Measurements from ENCODE around the gene SH2D3C. TPM values are rescaled to one million over a fixed set of nuclear protein-coding genes. Genes with fewer than 3 reads are reported as not detected.

Gene SH2D3C
- total and polyA plus RNA-seq, 9 of the 15 experiments (the other 6 are each of a cell fraction or from before 2014, with no cell fraction given) = 0.03 to 1.2 (median 0.22) TPM; not detected in 1

DNA sequence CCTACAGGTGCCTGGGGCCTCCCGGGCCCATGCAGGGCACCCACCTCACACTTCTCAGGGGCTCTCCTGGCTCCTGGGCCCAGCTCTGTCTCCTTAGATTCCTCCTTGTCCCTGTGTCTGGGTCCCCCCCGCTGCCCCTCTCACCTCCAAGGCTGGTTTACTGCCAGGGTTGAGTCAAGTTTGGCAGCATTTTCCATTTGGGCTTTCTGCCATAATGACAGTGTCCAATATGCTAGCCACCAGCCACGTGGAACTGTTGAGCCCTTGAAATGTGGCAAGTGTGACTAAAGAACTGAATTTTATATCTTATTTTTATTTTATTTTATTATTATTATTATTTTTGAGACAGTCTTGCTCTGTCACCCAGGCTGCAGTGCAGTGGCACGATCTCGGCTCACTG is 60.7 kb downstream of the SH2D3C start:
- FAIRE-seq = no peak
- Histone ChIP-seq H3K27me3 (ENCODE audit: control insufficient read depth in 2 of 2, insufficient read depth in 2 of 2, low read length in 2 of 2) (no peaks in the 10 kb centered on the region), H3K36me3 (ENCODE audit: control insufficient read depth, insufficient read depth, low read length) (no peaks in the 10 kb centered on the region), H3K4me2 (ENCODE audit: insufficient read depth, low read length) (no peak overlapping the region), H2AFZ (ENCODE audit: low read depth, low read length) (no peak overlapping the region), H3K9me1 (ENCODE audit: control insufficient read depth, insufficient read depth, low read length) (peaks cover 4% of the 10 kb centered on the region), H3K9ac (ENCODE audit: insufficient read depth in 1 of 2, low read depth in 2 of 2, low read length in 2 of 2) (peak overlapping the region in 1 of 2 experiments; percentile 77; a peak in 2 of 4 replicates), H3K9me3 (replicated peaks; ENCODE audit: control insufficient read depth, insufficient read depth, low read depth, low read length) (no peaks in the 10 kb centered on the region), H3K4me3 (no peak overlapping the region), H3K79me2 (ENCODE audit: control insufficient read depth, insufficient read depth, low read length) (0 out of 3 replicates have a peak, but pooled peaks cover 3% of the 10 kb centered on the region), H3K27ac (ENCODE audit: extremely low read depth, low read depth, low read length) (no peak overlapping the region), H3K4me1 (replicated peaks in 1 of 2; ENCODE audit: control insufficient read depth in 2 of 2, insufficient read depth in 2 of 2, low read length in 2 of 2) (peaks cover 4 to 42% of the 10 kb centered on the region in 2 experiments; a peak in 4 of 5 replicates), H4K20me1 (replicated peaks; ENCODE audit: control insufficient read depth, insufficient read depth, low read length) (peaks cover 3% of the 10 kb centered on the region; the same call in 1 of the 2 replicates)
- no peak for ATAC-seq
- intact Hi-C loops (cut with micrococcal nuclease) (no loop called here), in situ Hi-C loops (cut with MboI) (no loop called here)
- POLR2A ChIA-PET = no interaction called here
- WGBS (ENCODE audit: insufficient coverage, low coverage, missing lambda C conversion rate) = 58% methylated on average over 5 of the region's 5 CpGs
- no peak for DNase-seq (ENCODE audit: extremely low read depth in 1 of 4, low spot score in 3 of 4)
- CTCF ChIA-PET (ENCODE audit: low intra/inter-chr PET ratio) = no interaction called here
- no TSS peak for BruUV-seq (replicated peaks)
- TF ChIP-seq ZNF445 (CRISPR knock-in tag; IDR thresholded peaks at IDR 0.05; ENCODE audit: low read depth) = no peak
- TF ChIP-seq ARNT (IDR thresholded peaks at IDR 0.05) = no peak
- TF ChIP-seq CXXC5 (CRISPR knock-in tag; IDR thresholded peaks at IDR 0.05) = no peak
- TF ChIP-seq, protein P1, sequence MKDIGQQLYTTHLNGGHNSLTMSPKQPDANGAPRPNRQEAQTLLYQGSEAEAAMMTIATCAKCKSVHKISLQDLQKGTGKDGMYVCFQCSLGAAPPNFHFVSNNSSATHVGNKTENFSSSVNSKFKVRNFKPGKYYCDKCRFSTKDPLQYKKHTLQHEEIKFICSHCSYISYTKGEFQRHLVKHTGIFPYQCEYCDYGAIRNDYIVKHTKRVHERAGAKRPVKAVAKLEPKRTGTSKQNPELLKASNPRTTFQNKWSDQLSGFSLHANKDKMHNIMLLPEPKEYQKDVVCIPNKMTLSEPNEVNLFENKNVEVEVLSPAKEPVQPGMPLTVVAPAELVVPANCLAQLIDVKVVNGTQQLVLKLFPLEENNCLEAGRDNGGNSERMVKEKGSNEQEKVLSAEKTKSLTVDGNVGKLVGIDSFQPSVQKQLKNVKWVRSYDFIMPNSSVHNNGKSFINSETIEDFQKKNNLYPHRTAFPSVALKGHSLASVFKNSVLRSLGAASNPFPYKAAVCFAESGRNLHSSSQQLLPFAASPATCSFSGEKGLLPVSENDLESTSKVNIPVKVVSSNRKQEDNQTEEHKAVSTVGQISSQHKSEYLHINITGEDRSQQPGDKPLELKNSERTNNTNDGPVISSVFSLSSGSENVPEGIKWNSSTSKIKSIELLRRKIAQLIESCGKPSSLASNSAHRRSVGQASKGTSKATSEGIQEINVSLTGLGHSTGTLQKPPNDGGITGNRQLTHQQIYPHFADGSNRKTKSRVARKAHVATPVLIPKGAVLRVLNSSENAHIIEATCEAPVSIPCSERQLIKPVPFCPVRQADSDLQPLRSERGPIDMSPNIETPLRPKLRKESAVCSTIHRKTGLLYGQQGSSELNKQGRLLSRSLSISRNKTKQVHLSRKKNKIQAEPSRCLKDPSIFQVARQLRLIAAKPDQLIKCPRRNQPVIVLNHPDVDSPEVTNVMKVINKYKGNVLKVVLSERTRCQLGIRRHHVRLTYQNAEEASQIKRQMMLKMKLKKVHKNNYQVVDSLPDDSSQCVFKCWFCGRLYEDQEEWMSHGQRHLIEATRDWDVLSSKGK (CRISPR knock-in tag; IDR thresholded peaks at IDR 0.05) = no peak
- no peak for TF ChIP-seq ZKSCAN8 (CRISPR knock-in tag; IDR thresholded peaks at IDR 0.05)
- TF ChIP-seq HNRNPK (IDR thresholded peaks at IDR 0.05; ENCODE audit: low read depth, low read length, poor library complexity, severe bottlenecking) = no peak
- TF ChIP-seq, protein P2, sequence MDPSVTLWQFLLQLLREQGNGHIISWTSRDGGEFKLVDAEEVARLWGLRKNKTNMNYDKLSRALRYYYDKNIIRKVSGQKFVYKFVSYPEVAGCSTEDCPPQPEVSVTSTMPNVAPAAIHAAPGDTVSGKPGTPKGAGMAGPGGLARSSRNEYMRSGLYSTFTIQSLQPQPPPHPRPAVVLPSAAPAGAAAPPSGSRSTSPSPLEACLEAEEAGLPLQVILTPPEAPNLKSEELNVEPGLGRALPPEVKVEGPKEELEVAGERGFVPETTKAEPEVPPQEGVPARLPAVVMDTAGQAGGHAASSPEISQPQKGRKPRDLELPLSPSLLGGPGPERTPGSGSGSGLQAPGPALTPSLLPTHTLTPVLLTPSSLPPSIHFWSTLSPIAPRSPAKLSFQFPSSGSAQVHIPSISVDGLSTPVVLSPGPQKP (CRISPR knock-in tag; IDR thresholded peaks at IDR 0.05) = no peak
- TF ChIP-seq BDP1 (IDR thresholded peaks at IDR 0.05; ENCODE audit: insufficient read depth, insufficient read length) = no peak
- TF ChIP-seq ZNF197 (CRISPR knock-in tag; IDR thresholded peaks at IDR 0.05; ENCODE audit: low read depth) = no peak
- TF ChIP-seq RHOXF2B (CRISPR knock-in tag; conservative IDR thresholded peaks at IDR 0.05) = no peak
- TF ChIP-seq KAT7 (CRISPR knock-in tag; IDR thresholded peaks at IDR 0.05; ENCODE audit: borderline replicate concordance) = no peak
- TF ChIP-seq STAT5A (IDR thresholded peaks at IDR 0.05; ENCODE audit: borderline replicate concordance, low read length) = no peak
- TF ChIP-seq POLR3A (IDR thresholded peaks at IDR 0.05; ENCODE audit: borderline replicate concordance, extremely low read depth, insufficient read depth, insufficient read length) = no peak
- TF ChIP-seq BCOR (IDR thresholded peaks at IDR 0.05) = no peak
- TF ChIP-seq, protein P3, sequence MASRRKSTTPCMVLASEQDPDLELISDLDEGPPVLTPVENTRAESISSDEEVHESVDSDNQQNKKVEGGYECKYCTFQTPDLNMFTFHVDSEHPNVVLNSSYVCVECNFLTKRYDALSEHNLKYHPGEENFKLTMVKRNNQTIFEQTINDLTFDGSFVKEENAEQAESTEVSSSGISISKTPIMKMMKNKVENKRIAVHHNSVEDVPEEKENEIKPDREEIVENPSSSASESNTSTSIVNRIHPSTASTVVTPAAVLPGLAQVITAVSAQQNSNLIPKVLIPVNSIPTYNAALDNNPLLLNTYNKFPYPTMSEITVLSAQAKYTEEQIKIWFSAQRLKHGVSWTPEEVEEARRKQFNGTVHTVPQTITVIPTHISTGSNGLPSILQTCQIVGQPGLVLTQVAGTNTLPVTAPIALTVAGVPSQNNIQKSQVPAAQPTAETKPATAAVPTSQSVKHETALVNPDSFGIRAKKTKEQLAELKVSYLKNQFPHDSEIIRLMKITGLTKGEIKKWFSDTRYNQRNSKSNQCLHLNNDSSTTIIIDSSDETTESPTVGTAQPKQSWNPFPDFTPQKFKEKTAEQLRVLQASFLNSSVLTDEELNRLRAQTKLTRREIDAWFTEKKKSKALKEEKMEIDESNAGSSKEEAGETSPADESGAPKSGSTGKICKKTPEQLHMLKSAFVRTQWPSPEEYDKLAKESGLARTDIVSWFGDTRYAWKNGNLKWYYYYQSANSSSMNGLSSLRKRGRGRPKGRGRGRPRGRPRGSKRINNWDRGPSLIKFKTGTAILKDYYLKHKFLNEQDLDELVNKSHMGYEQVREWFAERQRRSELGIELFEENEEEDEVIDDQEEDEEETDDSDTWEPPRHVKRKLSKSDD (conservative IDR thresholded peaks at IDR 0.05; ENCODE audit: low read length) = no peak
- no peak for TF ChIP-seq SREBF2 (CRISPR knock-in tag; IDR thresholded peaks at IDR 0.05)
- TF ChIP-seq SNIP1 (IDR thresholded peaks at IDR 0.05; ENCODE audit: low read depth) = no peak
- TF ChIP-seq NFYB (IDR thresholded peaks at IDR 0.05; ENCODE audit: extremely low read depth, insufficient read length) = no peak

All from K562 (cell line).